Smooth muscle cell (in vitro differentiated cells): ENCODE data around the gene SSBP3. TPM values are rescaled to one million over a fixed set of nuclear protein-coding genes. Genes with fewer than 3 reads are reported as not detected.

Experiments used
- DNase-seq: peaks from one replicate; lab custom pipeline; 2025; ENCODE audit not compliant: unreplicated experiment; lab: John Stamatoyannopoulos, UW
- H2AFZ ChIP-seq: fragments of 200-600 bp; sonication (generic); 2 replicates; pipeline ENCODE4 v1.6.0; 2016; ENCODE audit warnings: antibody characterized with exemption, low read depth, mild to moderate bottlenecking
- H3F3A ChIP-seq: fragments of 200-600 bp; sonication (generic); 2 replicates; pipeline ENCODE4 v1.6.0; 2017; ENCODE audit warnings: antibody characterized with exemption, low read depth
- H3K27ac ChIP-seq: fragments of 200-600 bp; sonication (generic); 2 replicates; pipeline ENCODE4 v1.5.1; 2016; ENCODE audit warnings: low read depth, mild to moderate bottlenecking
- H3K27me3 ChIP-seq: fragments of 200-600 bp; sonication (generic); 2 replicates; pipeline ENCODE4 v1.6.1; 2016; ENCODE audit warnings: low read depth, mild to moderate bottlenecking
- H3K36me3 ChIP-seq: fragments of 200-600 bp; sonication (generic); 2 replicates; pipeline ENCODE4 v1.5.1; 2016; ENCODE audit warnings: low read depth
- H3K4me1 ChIP-seq: fragments of 200-600 bp; sonication (generic); 2 replicates; pipeline ENCODE4 v1.5.1; 2016; ENCODE audit warnings: low read depth
- H3K4me2 ChIP-seq: fragments of 200-600 bp; sonication (generic); 2 replicates; pipeline ENCODE4 v1.6.0; 2016; ENCODE audit warnings: mild to moderate bottlenecking
- H3K4me3 ChIP-seq: fragments of 200-600 bp; sonication (generic); 2 replicates; pipeline ENCODE4 v1.5.1; 2016; ENCODE audit warnings: mild to moderate bottlenecking
- H3K79me2 ChIP-seq: fragments of 200-600 bp; sonication (generic); 2 replicates; pipeline ENCODE4 v1.6.0; 2016; ENCODE audit warnings: low read depth, mild to moderate bottlenecking
- H3K9ac ChIP-seq: fragments of 200-600 bp; sonication (generic); 2 replicates; pipeline ENCODE4 v1.6.0; 2016; ENCODE audit warnings: low read depth
- H3K9me3 ChIP-seq: fragments of 200-600 bp; sonication (generic); replicated peaks from 2 replicates; pipeline ENCODE4 v1.5.1; 2016; ENCODE audit warnings: low read depth
- H4K20me1 ChIP-seq: fragments of 200-600 bp; sonication (generic); 2 replicates; pipeline ENCODE4 v1.6.0; 2016; ENCODE audit warnings: low read depth
- WGBS: methylation state at CpG from one replicate; pipeline ENCODE4 v1.1.7; 2016; ENCODE audit warnings: low lambda C conversion rate; 5-methylcytosine and 5-hydroxymethylcytosine counted together
- polyA plus RNA-seq: library from polyadenylated mRNA; unstranded; fragments of >200 nt; fragmentation: Nextera tagmentation; extraction: Ambion mirVana; gene quantifications from 2 replicates; pipeline ENCODE4 v1.2.1, GENCODE V29; 2016
- total RNA-seq: library from RNA; depleted of rRNA; stranded (reverse); fragments of >200 nt; gene quantifications from 2 replicates; pipeline ENCODE4 v1.2.3, GENCODE V29; 2014
- TF ChIP-seq, protein P1 (sequence below): fragments of 200-600 bp; sonication (generic); IDR thresholded peaks from 2 replicates; pipeline ENCODE4 v1.5.1; 2017; ENCODE audit warnings: borderline replicate concordance, mild to moderate bottlenecking, antibody characterized with exemption; ENCODE audit not compliant: insufficient read depth, poor library complexity, severe bottlenecking

Gene SSBP3
- total and polyA plus RNA-seq, 2 experiments from 2014 or later: 26.5 to 30.1 TPM

DNA sequence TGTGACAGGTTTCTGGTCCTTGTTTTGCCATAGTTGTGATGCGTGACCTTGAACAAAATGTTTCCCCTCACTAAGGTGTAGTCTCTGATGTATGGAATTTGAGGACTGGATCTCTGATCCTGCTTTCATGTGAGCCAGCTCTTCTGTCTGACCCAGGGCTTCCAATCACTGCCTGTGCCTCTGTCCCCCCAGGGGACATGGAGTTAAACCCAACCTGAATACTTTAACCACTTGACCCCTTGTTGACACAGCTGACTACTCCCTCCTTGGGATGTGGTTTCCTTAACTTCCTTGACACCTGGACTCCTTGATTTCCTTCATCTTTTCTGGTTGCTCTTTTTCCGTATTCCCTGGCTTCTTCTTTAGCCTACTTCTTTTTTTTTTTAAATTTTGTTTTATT lies 36.0 kb upstream of the SSBP3 start:
- no peak overlapping the region for H3K27ac ChIP-seq
- no peak for DNase-seq
- H3K4me3 ChIP-seq: no peak overlapping the region
- no peaks in the 10 kb centered on the region for H3K27me3 ChIP-seq
- H3K9ac ChIP-seq: no peak overlapping the region
- no peaks in the 10 kb centered on the region for H3K9me3 ChIP-seq
- no peaks in the 10 kb centered on the region for H3K4me1 ChIP-seq
- no peaks in the 10 kb centered on the region for H3K36me3 ChIP-seq
- H3F3A ChIP-seq: no peaks in the 10 kb centered on the region
- no peak overlapping the region for H2AFZ ChIP-seq
- no peak overlapping the region for H3K4me2 ChIP-seq
- 96% methylated on average over 2 of the region's 2 CpGs for WGBS
- H4K20me1 ChIP-seq: no peaks in the 10 kb centered on the region
- TF ChIP-seq, protein P1, sequence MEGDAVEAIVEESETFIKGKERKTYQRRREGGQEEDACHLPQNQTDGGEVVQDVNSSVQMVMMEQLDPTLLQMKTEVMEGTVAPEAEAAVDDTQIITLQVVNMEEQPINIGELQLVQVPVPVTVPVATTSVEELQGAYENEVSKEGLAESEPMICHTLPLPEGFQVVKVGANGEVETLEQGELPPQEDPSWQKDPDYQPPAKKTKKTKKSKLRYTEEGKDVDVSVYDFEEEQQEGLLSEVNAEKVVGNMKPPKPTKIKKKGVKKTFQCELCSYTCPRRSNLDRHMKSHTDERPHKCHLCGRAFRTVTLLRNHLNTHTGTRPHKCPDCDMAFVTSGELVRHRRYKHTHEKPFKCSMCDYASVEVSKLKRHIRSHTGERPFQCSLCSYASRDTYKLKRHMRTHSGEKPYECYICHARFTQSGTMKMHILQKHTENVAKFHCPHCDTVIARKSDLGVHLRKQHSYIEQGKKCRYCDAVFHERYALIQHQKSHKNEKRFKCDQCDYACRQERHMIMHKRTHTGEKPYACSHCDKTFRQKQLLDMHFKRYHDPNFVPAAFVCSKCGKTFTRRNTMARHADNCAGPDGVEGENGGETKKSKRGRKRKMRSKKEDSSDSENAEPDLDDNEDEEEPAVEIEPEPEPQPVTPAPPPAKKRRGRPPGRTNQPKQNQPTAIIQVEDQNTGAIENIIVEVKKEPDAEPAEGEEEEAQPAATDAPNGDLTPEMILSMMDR: no peak
- H3K79me2 ChIP-seq: no peaks in the 10 kb centered on the region

- DNase-seq: no peak
- Histone ChIP-seq H3K4me3 (no peak overlapping the region), H3K27me3 (no peaks in the 10 kb centered on the region), H3K4me1 (no peaks in the 10 kb centered on the region), H3K9me3 (no peaks in the 10 kb centered on the region), H2AFZ (no peak overlapping the region), H3K36me3 (no peaks in the 10 kb centered on the region), H3K9ac (no peak overlapping the region), H3F3A (no peaks in the 10 kb centered on the region), H3K27ac (no peak overlapping the region), H3K4me2 (no peak overlapping the region), H3K79me2 (no peaks in the 10 kb centered on the region), H4K20me1 (no peaks in the 10 kb centered on the region)
- 92% methylated on average over 7 of the region's 7 CpGs for WGBS
- TF ChIP-seq, protein P1: no peak
Measured at GRCh38 chr1:54439550-54440223, 33.5 kb upstream of the SSBP3 start.

DNA sequence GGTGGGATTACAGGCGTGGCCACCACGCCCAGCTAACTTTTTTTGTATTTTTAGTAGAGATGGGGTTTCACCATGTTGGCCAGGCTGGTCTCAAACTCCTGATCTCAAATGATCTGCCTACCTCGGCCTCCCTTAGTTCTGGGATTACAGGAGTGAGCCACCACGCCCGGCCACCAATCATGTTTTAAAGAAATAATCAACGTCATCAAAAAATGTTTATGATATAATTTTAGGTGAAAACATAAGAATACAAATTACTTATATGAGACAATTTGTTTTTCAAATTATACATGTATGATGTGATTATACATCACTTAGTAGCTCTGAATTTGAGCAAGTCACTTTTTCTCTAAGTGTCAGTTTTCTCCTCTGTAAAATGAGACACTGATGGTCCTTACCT lies 31.6 kb upstream of the SSBP3 start:
- no peaks in the 10 kb centered on the region for H3K4me1 ChIP-seq
- no peaks in the 10 kb centered on the region for H3K36me3 ChIP-seq
- no peak overlapping the region for H3K27ac ChIP-seq
- WGBS: 81% methylated on average over 6 of the region's 6 CpGs
- H4K20me1 ChIP-seq: no peaks in the 10 kb centered on the region
- no peaks in the 10 kb centered on the region for H3F3A ChIP-seq
- H3K4me2 ChIP-seq: no peak overlapping the region
- DNase-seq: no peak
- H3K9ac ChIP-seq: no peak overlapping the region
- H3K27me3 ChIP-seq: no peaks in the 10 kb centered on the region
- TF ChIP-seq, protein P1: no peak
- H3K9me3 ChIP-seq: no peaks in the 10 kb centered on the region
- no peak overlapping the region for H2AFZ ChIP-seq
- H3K79me2 ChIP-seq: no peaks in the 10 kb centered on the region
- H3K4me3 ChIP-seq: no peak overlapping the region

GRCh38 chr1:54436826-54437225 lies 30.6 kb upstream of the SSBP3 start:
- Histone ChIP-seq H3K4me1 (no peaks in the 10 kb centered on the region), H3K27me3 (no peaks in the 10 kb centered on the region), H3K4me2 (no peak overlapping the region), H3K9me3 (no peaks in the 10 kb centered on the region), H3K27ac (no peak overlapping the region), H3K36me3 (no peaks in the 10 kb centered on the region), H3K4me3 (no peak overlapping the region), H3K79me2 (no peaks in the 10 kb centered on the region), H2AFZ (no peak overlapping the region), H3F3A (no peaks in the 10 kb centered on the region), H4K20me1 (no peaks in the 10 kb centered on the region), H3K9ac (no peak overlapping the region)
- TF ChIP-seq, protein P1: no peak
- DNase-seq: no peak
- 74% methylated on average over 5 of the region's 5 CpGs for WGBS
